ENCODE measurements around the gene KRTAP10-2. TPM values are rescaled to one million over a fixed set of nuclear protein-coding genes. Genes with fewer than 3 reads are reported as not detected.

KRTAP10-2 gene
- total RNA-seq, 1 experiment from 2014 or later: not detected

DNA sequence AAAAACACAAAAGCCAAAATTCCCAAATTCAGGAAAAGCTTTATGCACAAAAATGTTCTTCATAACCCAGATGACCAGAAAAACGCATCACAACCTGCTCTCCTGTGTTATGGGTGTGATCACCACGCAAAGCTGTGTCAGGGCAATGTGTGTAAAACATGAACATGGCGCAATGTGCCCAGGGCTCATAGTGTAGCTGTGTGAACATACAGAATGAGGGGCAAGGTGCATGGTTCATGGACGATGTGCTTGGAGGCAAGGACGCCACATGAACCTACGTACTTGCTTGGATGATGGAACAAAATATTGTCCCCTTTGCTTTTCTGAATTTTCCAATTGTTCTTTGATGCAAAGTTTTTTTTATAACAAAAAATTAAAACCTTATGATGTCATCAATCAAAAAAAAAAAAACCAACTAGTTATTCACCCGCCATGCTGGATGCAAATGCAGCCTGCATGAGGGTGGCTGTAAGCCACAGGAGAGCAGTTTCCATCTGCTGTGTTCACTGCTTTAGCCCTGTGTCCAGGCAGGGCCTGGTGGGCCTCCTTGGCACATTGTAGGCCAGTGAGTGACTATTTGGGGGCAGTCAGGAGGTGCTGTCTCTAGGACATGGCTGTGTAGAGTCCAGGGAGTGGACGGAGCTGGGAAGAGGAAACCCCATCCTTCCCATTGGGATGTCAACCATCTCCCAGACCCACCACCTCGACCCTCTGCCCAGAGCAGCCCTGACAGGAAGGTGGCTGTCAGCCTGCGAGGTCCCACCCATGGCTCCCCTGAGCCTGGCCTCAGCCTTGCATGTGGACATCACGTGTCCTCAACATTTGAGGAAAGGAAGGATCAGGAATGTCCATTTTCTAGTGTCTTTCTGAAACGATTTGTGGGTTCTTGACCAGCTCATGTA is 25.0 kb downstream of the KRTAP10-2 start:
- TF ChIP-seq EZH2 (IDR thresholded peaks at IDR 0.05; ENCODE audit: low read depth) (no peak), CTCF (conservative IDR thresholded peaks at IDR 0.05) (no peak)
- CTCF ChIA-PET: no interaction called here
- H3F3A ChIP-seq (ENCODE audit: insufficient read depth, low read depth): peaks cover 3% of the 10 kb centered on the region; the same call in 1 of the 2 replicates
- POLR2A ChIA-PET (ENCODE audit: unreplicated experiment): no interaction called here
- H3K9me3 ChIP-seq (ENCODE audit: insufficient read depth, low read depth): no peaks in the 10 kb centered on the region
- no peak overlapping the region for H3K4me3 ChIP-seq
- BruUV-seq (replicated peaks): no TSS peak
- DNase-seq: no peak
- no peaks in the 10 kb centered on the region for H3K9me2 ChIP-seq (ENCODE audit: insufficient read depth)
- no peak overlapping the region for H3K27ac ChIP-seq
- H3K4me2 ChIP-seq: no peak overlapping the region
- H3K4me1 ChIP-seq (replicated peaks; ENCODE audit: insufficient read depth): no peaks in the 10 kb centered on the region
- no peaks in the 10 kb centered on the region for H3K79me2 ChIP-seq (ENCODE audit: low read depth)
- peaks cover 50% of the 10 kb centered on the region for H3K27me3 ChIP-seq (ENCODE audit: insufficient read depth, low read depth)
- H4K20me1 ChIP-seq (ENCODE audit: insufficient read depth): no peaks in the 10 kb centered on the region
- H2AFZ ChIP-seq: no peak overlapping the region
- intact Hi-C loops (cut with micrococcal nuclease; ENCODE audit: unreplicated experiment): no loop called here
- no peaks in the 10 kb centered on the region for H3K36me3 ChIP-seq (ENCODE audit: low read depth)

DNA sequence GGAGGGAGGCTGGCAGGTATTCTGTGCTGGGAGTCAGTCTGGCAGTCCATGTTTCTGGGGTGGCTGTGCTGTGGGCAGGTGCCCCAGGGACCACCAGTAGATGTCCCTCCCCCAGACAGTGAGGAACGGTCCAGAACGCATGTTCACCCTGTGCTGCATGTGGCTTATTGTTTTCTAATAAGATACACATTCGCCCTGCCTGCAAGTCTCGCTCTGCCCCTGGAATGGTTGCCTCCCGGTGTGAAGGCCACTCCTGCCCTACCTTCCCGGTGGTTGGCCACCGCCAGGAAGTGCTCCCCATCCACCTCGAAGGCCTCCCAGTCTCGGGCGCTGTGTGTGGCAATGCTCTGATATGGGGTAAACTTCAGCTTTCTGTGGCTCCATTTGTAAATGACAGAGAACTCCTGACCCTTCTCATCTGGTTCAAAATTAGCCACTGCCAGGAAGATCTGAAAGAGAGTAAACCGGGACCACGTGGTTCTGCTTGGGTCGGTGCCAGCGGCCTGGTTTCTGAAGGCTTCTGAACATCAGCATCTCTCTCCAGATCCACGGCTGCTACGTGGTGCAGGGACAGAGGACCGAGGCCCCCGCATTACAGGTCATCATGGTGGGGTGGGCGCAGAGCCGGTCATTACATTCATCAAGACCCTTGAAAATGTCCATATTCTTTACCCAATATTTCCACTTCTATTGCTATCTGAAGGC is 25.8 kb downstream of the KRTAP10-2 start:
- DNase-seq: no peak
- Histone ChIP-seq H3F3A (ENCODE audit: insufficient read depth, low read depth) (peaks cover 3% of the 10 kb centered on the region; the same call in 1 of the 2 replicates), H2AFZ (no peak overlapping the region), H3K4me1 (replicated peaks; ENCODE audit: insufficient read depth) (no peaks in the 10 kb centered on the region), H3K4me2 (no peak overlapping the region), H3K27ac (no peak overlapping the region), H3K27me3 (ENCODE audit: insufficient read depth, low read depth) (peaks cover 52% of the 10 kb centered on the region), H3K79me2 (ENCODE audit: low read depth) (no peaks in the 10 kb centered on the region), H4K20me1 (ENCODE audit: insufficient read depth) (no peaks in the 10 kb centered on the region), H3K9me3 (ENCODE audit: insufficient read depth, low read depth) (no peaks in the 10 kb centered on the region), H3K36me3 (ENCODE audit: low read depth) (no peaks in the 10 kb centered on the region), H3K4me3 (no peak overlapping the region), H3K9me2 (ENCODE audit: insufficient read depth) (no peaks in the 10 kb centered on the region)
- POLR2A ChIA-PET (ENCODE audit: unreplicated experiment): no interaction called here
- TF ChIP-seq EZH2 (IDR thresholded peaks at IDR 0.05; ENCODE audit: low read depth): no peak
- no peak for TF ChIP-seq CTCF (conservative IDR thresholded peaks at IDR 0.05)
- intact Hi-C loops (cut with micrococcal nuclease; ENCODE audit: unreplicated experiment): no loop called here
- no TSS peak for BruUV-seq (replicated peaks)
- CTCF ChIA-PET: no interaction called here

DNA sequence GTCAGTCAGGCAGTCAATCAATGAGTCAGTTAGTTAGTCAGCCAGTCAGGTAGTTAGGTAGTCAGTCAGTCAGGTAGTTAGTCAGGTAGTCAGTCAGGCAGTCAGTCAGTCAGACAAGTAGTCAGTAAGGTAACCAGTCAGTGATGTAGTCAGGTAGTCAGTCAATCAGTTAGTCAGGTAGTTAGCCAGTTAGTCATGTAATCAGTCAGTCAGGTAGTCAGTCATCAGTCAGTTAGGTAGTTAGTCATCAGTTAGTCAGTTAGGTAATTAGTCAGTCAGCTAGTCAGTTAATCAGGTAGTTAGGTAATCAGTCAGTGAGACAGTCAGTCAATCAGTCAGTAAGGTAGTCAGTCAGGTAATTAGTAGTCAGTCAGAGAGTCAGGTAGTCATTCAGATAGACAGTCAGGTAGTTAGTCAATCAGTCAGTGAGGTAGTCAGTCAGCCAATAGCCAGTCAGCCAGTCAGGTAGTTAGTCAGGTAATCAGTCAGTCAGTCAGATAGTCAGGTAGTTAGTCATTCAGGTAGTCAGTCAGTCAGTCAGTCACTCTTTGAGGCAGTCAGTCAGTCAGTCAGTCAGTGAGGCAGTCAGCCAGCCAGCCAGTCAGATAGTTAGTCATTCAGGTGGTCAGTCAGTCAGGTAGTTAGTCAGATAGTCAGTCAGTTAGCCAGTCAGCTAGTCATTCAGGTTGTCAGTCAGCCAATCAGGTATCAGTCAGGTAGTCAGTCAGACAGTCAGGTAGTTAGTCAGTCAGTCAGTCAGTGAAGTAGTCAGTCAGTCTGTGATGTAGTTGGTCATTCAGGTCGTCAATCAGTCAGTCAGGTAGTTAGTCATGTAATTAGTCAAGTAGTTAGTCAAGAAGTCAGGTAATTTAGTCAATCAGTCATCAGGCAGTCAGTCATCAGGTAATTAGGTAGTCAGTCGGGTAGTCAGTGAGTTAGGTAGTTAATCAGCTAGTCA is 26.6 kb downstream of the KRTAP10-2 start:
- ChIA-PET POLR2A (ENCODE audit: unreplicated experiment) (no interaction called here), CTCF (no interaction called here)
- no peaks in the 10 kb centered on the region for H4K20me1 ChIP-seq (ENCODE audit: insufficient read depth)
- TF ChIP-seq CTCF (conservative IDR thresholded peaks at IDR 0.05) (no peak), EZH2 (IDR thresholded peaks at IDR 0.05; ENCODE audit: low read depth) (no peak)
- no peak overlapping the region for H2AFZ ChIP-seq
- no peaks in the 10 kb centered on the region for H3K9me2 ChIP-seq (ENCODE audit: insufficient read depth)
- peaks cover 55% of the 10 kb centered on the region for H3K27me3 ChIP-seq (ENCODE audit: insufficient read depth, low read depth)
- intact Hi-C loops (cut with micrococcal nuclease; ENCODE audit: unreplicated experiment): no loop called here
- no peak overlapping the region for H3K4me2 ChIP-seq
- no peak overlapping the region for H3K27ac ChIP-seq
- no TSS peak for BruUV-seq (replicated peaks)
- H3F3A ChIP-seq (ENCODE audit: insufficient read depth, low read depth): peaks cover 3% of the 10 kb centered on the region; the same call in 1 of the 2 replicates
- no peaks in the 10 kb centered on the region for H3K36me3 ChIP-seq (ENCODE audit: low read depth)
- DNase-seq: no peak
- H3K9me3 ChIP-seq (ENCODE audit: insufficient read depth, low read depth): no peaks in the 10 kb centered on the region
- H3K79me2 ChIP-seq (ENCODE audit: low read depth): no peaks in the 10 kb centered on the region
- no peak overlapping the region for H3K4me3 ChIP-seq
- no peaks in the 10 kb centered on the region for H3K4me1 ChIP-seq (replicated peaks; ENCODE audit: insufficient read depth)
